Motor neuron (in vitro differentiated cells): ENCODE results near the gene TMEM234. TPM values are rescaled to one million over a fixed set of nuclear protein-coding genes. Genes with fewer than 3 reads are reported as not detected.

ENCODE experiments used
- ATAC-seq, 8 experiments: fragments of 200-7000 bp; cut with Tn5 transposase; replicated peaks in 6 of 8; 2 replicates each; pipeline ENCODE4 v1.8.0; 2021; ENCODE audit warnings: mild to moderate bottlenecking in 8 of 8, moderate library complexity in 8 of 8
- H3K27ac ChIP-seq, 2 donors: fragments of 250-450 bp; sonication (Bioruptor Pico); 2 replicates each; pipeline ENCODE4 v1.9.0; 2021; ENCODE audit warnings: antibody characterized with exemption in 2 of 2, mild to moderate bottlenecking in 2 of 2, moderate library complexity in 1 of 2
- H3K4me1 ChIP-seq, 2 donors: fragments of 250-450 bp; sonication (Bioruptor Pico); replicated peaks in 1 of 2; 2 replicates each; pipeline ENCODE4 v1.6.1; 2021; ENCODE audit warnings: antibody characterized with exemption in 2 of 2, mild to moderate bottlenecking in 2 of 2, moderate library complexity in 1 of 2
- H3K4me3 ChIP-seq, 5 donors: fragments of 250-450 bp; sonication (Bioruptor Pico); 2 replicates each; pipeline ENCODE4 v1.9.0; 2021; ENCODE audit warnings: antibody characterized with exemption in 5 of 5, mild to moderate bottlenecking in 5 of 5, moderate library complexity in 4 of 5
- WGBS, 10 experiments: fragments of 450-650 bp; shearing (Covaris generic); methylation state at CpG; one replicate each; pipeline ENCODE4 v1.0.0; 2022; 5-methylcytosine and 5-hydroxymethylcytosine counted together
- in situ Hi-C, 9 experiments: fragments of 400-800 bp; cut with MboI; loops; one replicate each; pipeline ENCODE4 v1.15.0; 2021; ENCODE audit warnings: low sequenced_read_pairs in 9 of 9, low pct_unique_long_range_greater_than_20kb in 2 of 9; ENCODE audit not compliant: unreplicated experiment in 9 of 9
- total RNA-seq, 8 experiments: library from RNA; unstranded; fragments of 300-600 nt; gene quantifications; 2 replicates each; pipeline versions ENCODE4 v1.2.3 to v1.2.4, GENCODE V29; 2022

The TMEM234 gene
- total RNA-seq, 8 experiments from 2014 or later: 15.1 to 31.8 (median 25.6) TPM

DNA sequence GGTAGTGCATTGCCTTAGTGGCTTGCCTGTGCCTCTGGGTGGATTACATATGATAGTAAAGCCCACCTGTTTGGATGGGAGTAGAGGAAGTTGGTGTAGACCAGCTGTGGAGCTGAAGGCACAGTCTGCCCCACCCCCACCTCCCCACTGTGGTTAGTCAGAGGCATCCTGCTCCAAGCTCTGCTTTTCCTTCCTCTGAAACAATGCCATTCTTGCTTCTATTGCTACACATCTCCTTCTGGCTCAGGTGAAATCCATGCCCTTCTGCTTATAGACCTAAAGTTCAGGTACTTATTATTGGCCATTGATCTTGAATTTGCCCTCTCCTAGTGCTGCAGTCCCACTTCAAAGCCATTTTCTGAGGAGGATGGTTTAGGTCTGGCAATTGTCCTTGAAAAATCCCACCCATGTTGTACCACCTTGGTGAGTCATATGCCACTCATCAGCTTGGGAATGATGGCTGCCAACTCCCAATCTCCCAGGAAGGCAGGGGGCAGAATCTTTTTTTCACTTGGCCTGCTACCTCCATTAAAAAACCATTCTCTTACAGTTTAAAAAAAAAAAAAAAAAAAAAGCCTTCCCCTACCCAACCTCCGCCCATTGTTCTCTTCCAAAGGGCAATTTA is 49.4 kb downstream of the TMEM234 start:
- ATAC-seq: no peak
- Histone ChIP-seq H3K4me3 (no peak overlapping the region), H3K27ac (no peak overlapping the region), H3K4me1 (no peaks in the 10 kb centered on the region)
- in situ Hi-C loops: no loop called here
- WGBS, 10 experiments: 71 to 100% (median 100%) methylated on average over 1 of the region's 1 CpG; no CpG with 5 or more reads in 3 of the 10 experiments

DNA sequence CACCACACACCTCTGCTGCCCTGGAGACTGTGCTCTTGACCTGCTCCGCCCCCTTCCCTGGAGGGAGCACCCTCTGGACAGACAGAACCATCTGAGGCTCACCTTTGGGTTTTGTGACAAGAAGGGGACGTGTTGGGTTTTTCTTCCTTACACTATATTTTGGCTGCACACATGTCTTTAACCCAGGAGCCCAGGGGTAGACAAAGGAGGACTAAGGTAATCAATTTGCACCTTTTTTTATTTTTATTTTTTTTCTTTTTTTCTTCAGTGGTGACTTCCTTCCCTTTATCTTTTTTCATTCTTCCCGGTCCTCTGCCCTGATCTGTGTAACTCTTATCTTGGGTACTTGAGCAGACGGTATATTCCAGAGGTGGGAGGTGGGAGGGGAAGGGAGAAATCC is 51.2 kb downstream of the TMEM234 start:
- ATAC-seq: no peak
- Histone ChIP-seq H3K4me3 (no peak overlapping the region), H3K27ac (no peak overlapping the region), H3K4me1 (no peaks in the 10 kb centered on the region)
- in situ Hi-C loops: no loop called here
- 84 to 100% (median 94%) methylated on average over 2 to 4 of the region's 4 CpGs for WGBS, 10 experiments

Other genes starting within 250 kb of the TMEM234 start
- 100 to 1,000 TPM in 6 of 8 experiments, 10 to 100 TPM in 2; 41.9 to 242 (median 141) TPM for gene KHDRBS1, start 208.5 kb downstream of the TMEM234 start, total RNA-seq
- 10 to 100 TPM in 6 of 8 experiments, 1 to 10 TPM in 2; 6.2 to 25.8 (median 14.9) TPM for gene TMEM39B, start 149.4 kb downstream of the TMEM234 start, total RNA-seq
- gene KPNA6, start 114.3 kb downstream of the TMEM234 start, total RNA-seq: 10 to 100 TPM; 35.3 to 53.4 (median 40.7) TPM
- 10 to 100 TPM; 35.0 to 98.3 (median 60.4) TPM for gene TXLNA, start 42.7 kb downstream of the TMEM234 start, total RNA-seq
- 10 to 100 TPM; 14.6 to 92.6 (median 53.7) TPM for gene CCDC28B, start 21.8 kb downstream of the TMEM234 start, total RNA-seq
- gene IQCC, start 16.7 kb downstream of the TMEM234 start, total RNA-seq: 10 to 100 TPM in 1 of 8 experiments, 1 to 10 TPM in 6, under 1 TPM in 1; 0.97 to 13.7 (median 6.7) TPM
- gene DCDC2B, start 13.3 kb downstream of the TMEM234 start, total RNA-seq: 1 to 10 TPM in 3 of 8 experiments, under 1 TPM in 5; 0.25 to 3.7 (median 0.98) TPM
- gene EIF3I, start 54 bp upstream of the TMEM234 start, total RNA-seq: 100 to 1,000 TPM; 174 to 366 (median 241) TPM
- 10 to 100 TPM in 2 of 8 experiments, 1 to 10 TPM in 2, under 1 TPM in 3, not detected in 1; 0.49 to 12.0 (median 2.2) TPM for gene FAM167B, start 24.9 kb upstream of the TMEM234 start, total RNA-seq
- 1 to 10 TPM in 3 of 8 experiments, under 1 TPM in 1, not detected in 4; 0.63 to 1.4 (median 1.2) TPM for gene LCK, start 28.9 kb upstream of the TMEM234 start, total RNA-seq
- 100 to 1,000 TPM in 2 of 8 experiments, 10 to 100 TPM in 6; 45.7 to 124 (median 77.0) TPM for gene HDAC1, start 69.7 kb upstream of the TMEM234 start, total RNA-seq
- gene MARCKSL1, start 113.9 kb upstream of the TMEM234 start, total RNA-seq: 100 to 1,000 TPM in 7 of 8 experiments, 10 to 100 TPM in 1; 32.9 to 922 (median 250) TPM
- 1 to 10 TPM; 1.1 to 6.7 (median 4.3) TPM for gene FAM229A, start 140.1 kb upstream of the TMEM234 start, total RNA-seq
- 1 to 10 TPM in 7 of 8 experiments, under 1 TPM in 1; 0.92 to 6.9 (median 2.5) TPM for gene TSSK3, start 140.2 kb upstream of the TMEM234 start, total RNA-seq
- 100 to 1,000 TPM in 4 of 8 experiments, 10 to 100 TPM in 4; 60.0 to 135 (median 94.0) TPM for gene BSDC1, start 172.1 kb upstream of the TMEM234 start, total RNA-seq
- 1 to 10 TPM in 5 of 8 experiments, under 1 TPM in 3; under 0.01 to 5.9 (median 2.8) TPM for gene ZBTB8B, start 242.7 kb upstream of the TMEM234 start, total RNA-seq